DND-41 (cell line): ENCODE data around the gene ZNF136.
A peak's percentile ranks its signal among the peaks of the same experiment; 100 is the strongest.

Experiments
- ATAC-seq: fragments of 200-7000 bp; cut with Tn5 transposase; 3 replicates; pipeline ENCODE4 v1.9.1; 2021; ENCODE audit warnings: low read depth; ENCODE audit not compliant: insufficient read depth
- DNase-seq: peaks from one replicate; pipeline ENCODE4 v3.0.0-alpha.2; 2020
- H2AFZ ChIP-seq: 2 replicates; pipeline ENCODE4 v1.6.0; 2012; ENCODE audit warnings: low read depth, low read length
- H3K27ac ChIP-seq: 2 replicates; pipeline ENCODE4 v1.5.1; 2012; ENCODE audit warnings: low read length, inconsistent platforms
- H3K27me3 ChIP-seq: fragments of 200-600 bp; sonication (generic); 2 replicates; pipeline ENCODE4 v1.6.0; 2012; ENCODE audit warnings: low read length, mild to moderate bottlenecking, inconsistent platforms; ENCODE audit not compliant: insufficient read depth, poor library complexity
- H3K36me3 ChIP-seq: 2 replicates; pipeline ENCODE4 v1.5.1; 2012; ENCODE audit warnings: low read length, inconsistent platforms; ENCODE audit not compliant: insufficient read depth
- H3K4me1 ChIP-seq: 2 replicates; pipeline ENCODE4 v1.5.1; 2012; ENCODE audit warnings: mild to moderate bottlenecking, low read length; ENCODE audit not compliant: insufficient read depth
- H3K4me2 ChIP-seq: 2 replicates; pipeline ENCODE4 v1.6.0; 2012; ENCODE audit warnings: mild to moderate bottlenecking, moderate library complexity, low read length, inconsistent platforms; ENCODE audit not compliant: insufficient read depth
- H3K4me3 ChIP-seq, 2 experiments: fragments of 200-600 bp in 1 of 2; shearing (Covaris generic) in 1 of 2; 2 replicates each; pipeline ENCODE4 v1.5.1; 2012 to 2016; ENCODE audit warnings: inconsistent platforms in 2 of 2, low read length in 2 of 2, mild to moderate bottlenecking in 2 of 2, low read depth in 1 of 2, moderate library complexity in 1 of 2
- H3K79me2 ChIP-seq: 2 replicates; pipeline ENCODE4 v1.6.0; 2012; ENCODE audit warnings: low read length, inconsistent platforms; ENCODE audit not compliant: insufficient read depth
- H3K9ac ChIP-seq: 2 replicates; pipeline ENCODE4 v1.6.0; 2012; ENCODE audit warnings: low read depth, mild to moderate bottlenecking, inconsistent platforms, low read length, moderate library complexity
- H3K9me3 ChIP-seq: 2 replicates; pipeline ENCODE4 v1.5.1; 2012; ENCODE audit warnings: low read length, moderate library complexity, mild to moderate bottlenecking, inconsistent platforms; ENCODE audit not compliant: insufficient read depth, severe bottlenecking
- H4K20me1 ChIP-seq: 2 replicates; pipeline ENCODE4 v1.6.0; 2012; ENCODE audit warnings: low read length; ENCODE audit not compliant: insufficient read depth
- EZH2 ChIP-seq: IDR thresholded peaks from 3 replicates; pipeline ENCODE4 v1.6.1; 2012; ENCODE audit warnings: borderline replicate concordance, low read depth, mild to moderate bottlenecking, moderate library complexity, low read length, inconsistent platforms; ENCODE audit not compliant: severe bottlenecking
- TF ChIP-seq, protein P1 (sequence below): IDR thresholded peaks from 2 replicates; pipeline ENCODE4 v1.5.1; 2012; ENCODE audit warnings: borderline replicate concordance, low read length, moderate library complexity, mild to moderate bottlenecking; ENCODE audit not compliant: poor library complexity, severe bottlenecking; ENCODE audit errors: extremely low read depth

Gene ZNF136

GRCh38 chr19:12159773-12160414, 3.0 kb upstream of the ZNF136 start:
- ATAC-seq: no peak
- no peak overlapping the region for H3K9ac ChIP-seq
- TF ChIP-seq EZH2: no peak
- TF ChIP-seq, protein P1, sequence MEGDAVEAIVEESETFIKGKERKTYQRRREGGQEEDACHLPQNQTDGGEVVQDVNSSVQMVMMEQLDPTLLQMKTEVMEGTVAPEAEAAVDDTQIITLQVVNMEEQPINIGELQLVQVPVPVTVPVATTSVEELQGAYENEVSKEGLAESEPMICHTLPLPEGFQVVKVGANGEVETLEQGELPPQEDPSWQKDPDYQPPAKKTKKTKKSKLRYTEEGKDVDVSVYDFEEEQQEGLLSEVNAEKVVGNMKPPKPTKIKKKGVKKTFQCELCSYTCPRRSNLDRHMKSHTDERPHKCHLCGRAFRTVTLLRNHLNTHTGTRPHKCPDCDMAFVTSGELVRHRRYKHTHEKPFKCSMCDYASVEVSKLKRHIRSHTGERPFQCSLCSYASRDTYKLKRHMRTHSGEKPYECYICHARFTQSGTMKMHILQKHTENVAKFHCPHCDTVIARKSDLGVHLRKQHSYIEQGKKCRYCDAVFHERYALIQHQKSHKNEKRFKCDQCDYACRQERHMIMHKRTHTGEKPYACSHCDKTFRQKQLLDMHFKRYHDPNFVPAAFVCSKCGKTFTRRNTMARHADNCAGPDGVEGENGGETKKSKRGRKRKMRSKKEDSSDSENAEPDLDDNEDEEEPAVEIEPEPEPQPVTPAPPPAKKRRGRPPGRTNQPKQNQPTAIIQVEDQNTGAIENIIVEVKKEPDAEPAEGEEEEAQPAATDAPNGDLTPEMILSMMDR: no peak

GRCh38 chr19:12162513-12162881, 399 bp upstream of the ZNF136 start:
- TF ChIP-seq EZH2: no peak
- TF ChIP-seq, protein P1: no peak
- DNase-seq (no peak), ATAC-seq (no peak; the same call in 2 of the 3 replicates)
- Histone ChIP-seq H3K4me3 (peak overlapping the region; percentile 74 to 83; a peak in 3 of 4 replicates), H3K4me1 (peaks cover 32% of the 10 kb centered on the region), H4K20me1 (peaks cover 28% of the 10 kb centered on the region), H3K9me3 (no peaks in the 10 kb centered on the region), H2AFZ (peak overlapping the region; percentile 96), H3K4me2 (peak overlapping the region; percentile 98), H3K27ac (peak overlapping the region; percentile 68), H3K27me3 (no peaks in the 10 kb centered on the region), H3K9ac (peak overlapping the region; percentile 82), H3K79me2 (peaks cover 49% of the 10 kb centered on the region), H3K36me3 (peaks cover 16% of the 10 kb centered on the region)

More at GRCh38 chr19:12159773-12160414, 3.0 kb upstream of the ZNF136 start:
- Histone ChIP-seq H2AFZ (no peak overlapping the region), H3K27ac (no peak overlapping the region), H3K36me3 (peaks cover 4% of the 10 kb centered on the region), H3K9me3 (no peaks in the 10 kb centered on the region), H3K4me3 (no peak overlapping the region), H3K79me2 (peaks cover 32% of the 10 kb centered on the region), H3K27me3 (no peaks in the 10 kb centered on the region), H3K4me1 (peaks cover 39% of the 10 kb centered on the region), H4K20me1 (peaks cover 12% of the 10 kb centered on the region), H3K4me2 (no peak overlapping the region)
- peak; percentile 36 for DNase-seq

GRCh38 chr19:12163826-12164225, 930 bp downstream of the ZNF136 start:
- Histone ChIP-seq H2AFZ (no peak overlapping the region), H3K9me3 (no peaks in the 10 kb centered on the region), H3K27ac (peak overlapping the region; percentile 92), H3K27me3 (no peaks in the 10 kb centered on the region), H3K9ac (peak overlapping the region; percentile 82), H3K79me2 (peaks cover 62% of the 10 kb centered on the region), H3K4me3 (peak overlapping the region; percentile 74 to 83), H4K20me1 (peaks cover 33% of the 10 kb centered on the region), H3K36me3 (peaks cover 24% of the 10 kb centered on the region), H3K4me2 (peak overlapping the region; percentile 98), H3K4me1 (peaks cover 32% of the 10 kb centered on the region)
- TF ChIP-seq EZH2: no peak
- TF ChIP-seq, protein P1: no peak
- no peak for ATAC-seq
- no peak for DNase-seq

DNA sequence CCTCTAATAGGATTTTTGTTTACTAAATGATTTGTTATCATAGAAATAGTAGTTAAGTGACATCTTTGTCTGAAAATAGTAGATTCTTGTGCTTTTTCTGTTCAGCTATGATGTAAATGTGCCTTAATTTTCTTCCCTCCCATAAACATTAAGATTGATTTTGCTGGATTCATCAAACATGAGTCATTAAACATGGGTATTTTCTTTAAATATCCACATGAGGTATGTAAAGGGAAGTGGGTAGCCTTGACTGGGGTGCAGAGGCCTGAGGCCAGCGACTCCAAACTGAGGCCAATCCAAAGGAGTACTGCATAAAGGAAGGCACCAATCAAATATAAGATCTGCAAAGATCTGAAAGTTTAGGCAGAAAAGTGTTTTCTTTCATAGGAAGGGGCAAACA, 3.7 kb downstream of the ZNF136 start:
- no peak overlapping the region for H3K9ac ChIP-seq
- no peak overlapping the region for H3K4me2 ChIP-seq
- ATAC-seq (no peak), DNase-seq (no peak)
- peaks cover 41% of the 10 kb centered on the region for H4K20me1 ChIP-seq
- H3K4me3 ChIP-seq: no peak overlapping the region
- peaks cover 84% of the 10 kb centered on the region for H3K79me2 ChIP-seq
- H3K27ac ChIP-seq: no peak overlapping the region
- no peaks in the 10 kb centered on the region for H3K9me3 ChIP-seq
- H2AFZ ChIP-seq: no peak overlapping the region
- H3K4me1 ChIP-seq: peaks cover 32% of the 10 kb centered on the region
- peaks cover 40% of the 10 kb centered on the region for H3K36me3 ChIP-seq
- no peak for TF ChIP-seq EZH2
- TF ChIP-seq, protein P1: no peak
- H3K27me3 ChIP-seq: no peaks in the 10 kb centered on the region
